GM06990 (cell line): ENCODE measurements around the gene HM13.
"Not testable (repeated sequence)": the region's sequence is repeated elsewhere in the genome, so short reads cannot be mapped to it uniquely, and the experiment has no call there.

Source experiments
- DNase-seq: peaks from one replicate; pipeline ENCODE4 v3.0.0-alpha.2; 2011; ENCODE audit not compliant: insufficient read length; ENCODE audit errors: extremely low read depth
- H3K27me3 ChIP-seq: replicated peaks from 2 replicates; pipeline ENCODE4 v1.6.0; 2011; ENCODE audit warnings: low read length; ENCODE audit not compliant: control insufficient read depth, insufficient read depth
- H3K36me3 ChIP-seq: 2 replicates; pipeline ENCODE4 v1.5.1; 2011; ENCODE audit warnings: low read length; ENCODE audit not compliant: control insufficient read depth, insufficient read depth
- H3K4me3 ChIP-seq: replicated peaks from 2 replicates; pipeline ENCODE4 v1.5.1; 2011; ENCODE audit warnings: low read depth, mild to moderate bottlenecking, control low read depth, low read length
- TF ChIP-seq, protein P1 (sequence below): IDR thresholded peaks from 2 replicates; pipeline ENCODE4 v1.5.1; 2011; ENCODE audit warnings: low read length, control low read depth, mild to moderate bottlenecking, inconsistent platforms; ENCODE audit not compliant: insufficient read depth, poor library complexity, severe bottlenecking

HM13 gene

GRCh38 chr20:31542201-31542842 lies 28.1 kb downstream of the HM13 start:
- Histone ChIP-seq H3K27me3 (no peaks in the 10 kb centered on the region), H3K36me3 (peaks cover 32% of the 10 kb centered on the region), H3K4me3 (no peak overlapping the region)
- TF ChIP-seq, protein P1, sequence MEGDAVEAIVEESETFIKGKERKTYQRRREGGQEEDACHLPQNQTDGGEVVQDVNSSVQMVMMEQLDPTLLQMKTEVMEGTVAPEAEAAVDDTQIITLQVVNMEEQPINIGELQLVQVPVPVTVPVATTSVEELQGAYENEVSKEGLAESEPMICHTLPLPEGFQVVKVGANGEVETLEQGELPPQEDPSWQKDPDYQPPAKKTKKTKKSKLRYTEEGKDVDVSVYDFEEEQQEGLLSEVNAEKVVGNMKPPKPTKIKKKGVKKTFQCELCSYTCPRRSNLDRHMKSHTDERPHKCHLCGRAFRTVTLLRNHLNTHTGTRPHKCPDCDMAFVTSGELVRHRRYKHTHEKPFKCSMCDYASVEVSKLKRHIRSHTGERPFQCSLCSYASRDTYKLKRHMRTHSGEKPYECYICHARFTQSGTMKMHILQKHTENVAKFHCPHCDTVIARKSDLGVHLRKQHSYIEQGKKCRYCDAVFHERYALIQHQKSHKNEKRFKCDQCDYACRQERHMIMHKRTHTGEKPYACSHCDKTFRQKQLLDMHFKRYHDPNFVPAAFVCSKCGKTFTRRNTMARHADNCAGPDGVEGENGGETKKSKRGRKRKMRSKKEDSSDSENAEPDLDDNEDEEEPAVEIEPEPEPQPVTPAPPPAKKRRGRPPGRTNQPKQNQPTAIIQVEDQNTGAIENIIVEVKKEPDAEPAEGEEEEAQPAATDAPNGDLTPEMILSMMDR = no peak
- DNase-seq = no peak

- Histone ChIP-seq H3K36me3 (peaks cover 29% of the 10 kb centered on the region), H3K27me3 (no peaks in the 10 kb centered on the region), H3K4me3 (no peak overlapping the region)
- TF ChIP-seq, protein P1 = no peak
- DNase-seq = no peak
Observed at GRCh38 chr20:31542963-31543362, 28.7 kb downstream of the HM13 start.

GRCh38 chr20:31543966-31544598 lies 29.8 kb downstream of the HM13 start:
- H3K4me3 ChIP-seq = no peak overlapping the region
- no peaks in the 10 kb centered on the region for H3K27me3 ChIP-seq
- DNase-seq = no peak
- TF ChIP-seq, protein P1 = no peak
- H3K36me3 ChIP-seq = peaks cover 24% of the 10 kb centered on the region

DNA sequence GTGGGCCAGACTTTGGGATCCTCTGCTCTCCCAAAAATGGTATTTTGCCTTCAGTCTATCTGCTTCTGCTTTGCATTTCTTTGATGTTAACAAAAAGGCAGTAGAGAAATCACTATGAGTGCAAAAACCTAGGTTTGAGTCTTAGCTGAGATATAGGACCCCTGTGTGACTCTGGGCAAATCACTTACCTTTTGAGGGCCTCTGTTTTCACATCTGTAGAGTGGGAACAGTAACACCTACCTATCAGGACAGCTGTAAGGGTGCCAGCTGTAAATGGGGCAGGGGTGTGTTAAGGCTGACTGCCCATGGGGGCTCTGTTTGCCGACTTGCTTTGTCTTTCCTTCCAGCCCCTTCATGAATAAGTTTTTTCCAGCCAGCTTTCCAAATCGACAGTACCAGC lies 30.4 kb downstream of the HM13 start:
- no peak for DNase-seq
- H3K36me3 ChIP-seq = peaks cover 25% of the 10 kb centered on the region
- no peak overlapping the region for H3K4me3 ChIP-seq
- TF ChIP-seq, protein P1 = no peak
- H3K27me3 ChIP-seq = no peaks in the 10 kb centered on the region

- H3K4me3 ChIP-seq, DNase-seq, H3K27me3 ChIP-seq: not testable (repeated sequence)
- H3K36me3 ChIP-seq = peaks cover 27% of the 10 kb centered on the region
Observed at GRCh38 chr20:31545621-31546040, 31.4 kb downstream of the HM13 start.

GRCh38 chr20:31547017-31547675 lies 32.9 kb downstream of the HM13 start:
- Histone ChIP-seq H3K4me3 (peak overlapping the region; percentile 73), H3K36me3 (peaks cover 28% of the 10 kb centered on the region), H3K27me3 (no peaks in the 10 kb centered on the region)
- TF ChIP-seq, protein P1 = no peak
- DNase-seq = peak; percentile 85
